Measurements from ENCODE around the gene PPP2R5C.
"Not testable (repeated sequence)": the region's sequence is repeated elsewhere in the genome, so short reads cannot be mapped to it uniquely, and the experiment has no call there.

GRCh38 chr14:101749756-101750155, 11.8 kb upstream of the PPP2R5C start:
- not testable (repeated sequence) for TF ChIP-seq CTCF (IDR thresholded peaks at IDR 0.05); TCF7L2 (IDR thresholded peaks at IDR 0.05; ENCODE audit: low read depth, low read length)
